Panc1 (cell line): ENCODE data around the gene PEX3. TPM values are rescaled to one million over a fixed set of nuclear protein-coding genes. Genes with fewer than 3 reads are reported as not detected.

Experiments
- ATAC-seq: fragments of 200-7000 bp; cut with Tn5 transposase; 2 replicates; pipeline ENCODE4 v1.9.1; 2020; ENCODE audit warnings: mild to moderate bottlenecking, moderate library complexity
- BruUV-seq: library from RNA; stranded (reverse); fragments of 400-500 nt; replicated peaks from 2 replicates; lab custom pipeline; 2021; lab: Mats Ljungman, UMichigan
- CTCF ChIA-PET: fragments of 300-600 bp; sonication (Branson Sonifier 250); formaldehyde crosslinking; loops from one replicate; lab custom pipeline; 2022; ENCODE audit warnings: antibody characterized with exemption; lab: Charles Lee
- POLR2A ChIA-PET: fragments of 300-600 bp; sonication (Branson Sonifier 250); formaldehyde crosslinking; loops from one replicate; lab custom pipeline; 2022; ENCODE audit warnings: antibody characterized with exemption; lab: Charles Lee
- DNase-seq: peaks from one replicate; pipeline ENCODE4 v3.0.0-alpha.2; 2010; ENCODE audit warnings: low read depth, low spot score
- H3K27ac ChIP-seq: 2 replicates; pipeline ENCODE4 v1.5.1; 2011; ENCODE audit warnings: mild to moderate bottlenecking, low read length, inconsistent platforms
- H3K27me3 ChIP-seq: fragments of 200-500 bp; sonication (Bioruptor generic); 2 replicates; pipeline ENCODE4 v1.6.0; 2014; ENCODE audit warnings: low read length, inconsistent platforms; ENCODE audit not compliant: control insufficient read depth, insufficient read depth
- H3K36me3 ChIP-seq: fragments of 200-500 bp; sonication (Bioruptor generic); 2 replicates; pipeline ENCODE4 v1.5.1; 2014; ENCODE audit warnings: inconsistent platforms, mild to moderate bottlenecking, low read length, moderate library complexity; ENCODE audit not compliant: control insufficient read depth, insufficient read depth
- H3K4me1 ChIP-seq: 2 replicates; pipeline ENCODE4 v1.5.1; 2011; ENCODE audit warnings: inconsistent platforms, mild to moderate bottlenecking, low read length, moderate library complexity; ENCODE audit not compliant: control insufficient read depth, insufficient read depth
- H3K4me3 ChIP-seq, 2 experiments: 2 replicates each; pipeline ENCODE4 v1.5.1; 2011 to 2012; ENCODE audit warnings: low read depth in 2 of 2, low read length in 2 of 2, mild to moderate bottlenecking in 2 of 2, inconsistent platforms in 1 of 2, moderate library complexity in 1 of 2
- H3K9me3 ChIP-seq: fragments of 200-500 bp; sonication (Bioruptor generic); 2 replicates; pipeline ENCODE4 v1.5.1; 2014; ENCODE audit warnings: low read depth, mild to moderate bottlenecking, inconsistent platforms, low read length, moderate library complexity; ENCODE audit not compliant: control insufficient read depth, insufficient read depth
- POLR2AphosphoS5 ChIP-seq: IDR thresholded peaks from 2 replicates; pipeline ENCODE4 v1.6.1; 2012; ENCODE audit warnings: mild to moderate bottlenecking, low read depth, low read length, moderate library complexity
- REST ChIP-seq, 2 experiments: IDR thresholded peaks; 2 replicates each; pipeline ENCODE4 v1.6.1; 2011 to 2012; ENCODE audit warnings: low read depth in 2 of 2, control low read depth in 1 of 2, low read length in 1 of 2, mild to moderate bottlenecking in 1 of 2, moderate library complexity in 1 of 2; ENCODE audit not compliant: insufficient read depth in 1 of 2
- SIN3A ChIP-seq: IDR thresholded peaks from 2 replicates; pipeline ENCODE4 v1.6.1; 2012; ENCODE audit warnings: low read depth, mild to moderate bottlenecking, low read length, moderate library complexity, borderline replicate concordance; ENCODE audit not compliant: insufficient read depth
- TCF7L2 ChIP-seq: IDR thresholded peaks from 2 replicates; pipeline ENCODE4 v1.6.1; 2011; ENCODE audit warnings: mild to moderate bottlenecking, low read depth, low read length, inconsistent platforms
- in situ Hi-C: cut with HindIII; loops from 2 replicates; pipeline ENCODE4 v1.10.0; 2016; ENCODE audit warnings: low sequenced_read_pairs, low pct_unique_long_range_greater_than_20kb
- intact Hi-C: fragments of 100-400 bp; cut with micrococcal nuclease; formaldehyde crosslinking; loops from one replicate; pipeline ENCODE4 v1.10.0; 2022; ENCODE audit not compliant: unreplicated experiment
- total RNA-seq: library from RNA; stranded (reverse); gene quantifications from one replicate; pipeline ENCODE4 v1.2.1, GENCODE V29; 2021; ENCODE audit not compliant: unreplicated experiment
- TF ChIP-seq, protein P1 (sequence below): fragments of 450-650 bp; IDR thresholded peaks from 2 replicates; pipeline ENCODE4 v1.5.1; 2017; ENCODE audit warnings: mild to moderate bottlenecking

PEX3 gene
- total RNA-seq, 1 experiment from 2014 or later = 16.5 TPM

DNA sequence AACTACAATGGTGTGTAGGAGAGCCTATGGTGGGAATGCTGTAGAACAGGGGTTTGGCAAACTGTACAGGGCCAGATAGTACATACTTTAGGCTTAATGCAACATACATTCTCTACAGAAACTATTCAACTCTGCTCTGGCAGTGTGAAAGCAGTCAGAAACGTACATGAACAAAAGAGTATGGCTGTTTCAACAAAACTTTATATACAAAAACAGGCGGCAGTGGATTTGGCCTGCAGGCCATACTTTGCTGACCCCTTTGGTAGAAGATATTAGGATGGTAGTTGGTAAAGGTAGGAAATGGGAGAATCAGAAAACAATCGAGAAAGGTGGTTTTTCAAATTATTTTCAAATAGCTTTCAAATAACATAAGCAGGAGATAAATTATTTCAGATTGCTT, 36.1 kb downstream of the PEX3 start:
- Histone ChIP-seq H3K9me3 (no peaks in the 10 kb centered on the region), H3K27me3 (no peaks in the 10 kb centered on the region), H3K4me3 (no peak overlapping the region), H3K36me3 (no peaks in the 10 kb centered on the region; the same call in 1 of the 2 replicates), H3K4me1 (no peaks in the 10 kb centered on the region), H3K27ac (no peak overlapping the region)
- TF ChIP-seq, protein P1, sequence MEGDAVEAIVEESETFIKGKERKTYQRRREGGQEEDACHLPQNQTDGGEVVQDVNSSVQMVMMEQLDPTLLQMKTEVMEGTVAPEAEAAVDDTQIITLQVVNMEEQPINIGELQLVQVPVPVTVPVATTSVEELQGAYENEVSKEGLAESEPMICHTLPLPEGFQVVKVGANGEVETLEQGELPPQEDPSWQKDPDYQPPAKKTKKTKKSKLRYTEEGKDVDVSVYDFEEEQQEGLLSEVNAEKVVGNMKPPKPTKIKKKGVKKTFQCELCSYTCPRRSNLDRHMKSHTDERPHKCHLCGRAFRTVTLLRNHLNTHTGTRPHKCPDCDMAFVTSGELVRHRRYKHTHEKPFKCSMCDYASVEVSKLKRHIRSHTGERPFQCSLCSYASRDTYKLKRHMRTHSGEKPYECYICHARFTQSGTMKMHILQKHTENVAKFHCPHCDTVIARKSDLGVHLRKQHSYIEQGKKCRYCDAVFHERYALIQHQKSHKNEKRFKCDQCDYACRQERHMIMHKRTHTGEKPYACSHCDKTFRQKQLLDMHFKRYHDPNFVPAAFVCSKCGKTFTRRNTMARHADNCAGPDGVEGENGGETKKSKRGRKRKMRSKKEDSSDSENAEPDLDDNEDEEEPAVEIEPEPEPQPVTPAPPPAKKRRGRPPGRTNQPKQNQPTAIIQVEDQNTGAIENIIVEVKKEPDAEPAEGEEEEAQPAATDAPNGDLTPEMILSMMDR = no peak
- TF ChIP-seq TCF7L2 (no peak), SIN3A (no peak), POLR2AphosphoS5 (no peak), REST (IDR thresholded peaks at IDR 0.05; ENCODE audit: insufficient read depth in 1 of 2, low read depth in 2 of 2, low read length in 1 of 2) (no peak)
- in situ Hi-C loops (no loop called here), intact Hi-C loops (no loop called here)
- ChIA-PET POLR2A (no interaction called here), CTCF (no interaction called here)
- DNase-seq (no peak), ATAC-seq (no peak)
- no TSS peak for BruUV-seq

GRCh38 chr6:143490244-143490643, 39.6 kb downstream of the PEX3 start:
- in situ Hi-C loops = no loop called here
- no peak overlapping the region for H3K27ac ChIP-seq
- H3K9me3 ChIP-seq = no peaks in the 10 kb centered on the region
- H3K4me3 ChIP-seq = no peak overlapping the region
- H3K36me3 ChIP-seq = no peaks in the 10 kb centered on the region
- no peak for TF ChIP-seq TCF7L2
- no peak for TF ChIP-seq SIN3A
- TF ChIP-seq REST (IDR thresholded peaks at IDR 0.05; ENCODE audit: insufficient read depth in 1 of 2, low read depth in 2 of 2, low read length in 1 of 2) = no peak
- TF ChIP-seq, protein P1 = no peak
- TF ChIP-seq POLR2AphosphoS5 = no peak
- intact Hi-C loops = no loop called here
- BruUV-seq = no TSS peak
- H3K4me1 ChIP-seq = no peaks in the 10 kb centered on the region
- no peak for ATAC-seq
- no peak for DNase-seq
- H3K27me3 ChIP-seq = no peaks in the 10 kb centered on the region
- POLR2A ChIA-PET = no interaction called here
- CTCF ChIA-PET = no interaction called here
